Brain pericyte (primary cell): ENCODE data around the gene SDSL.

Experiments
- DNase-seq: peaks from one replicate; pipeline ENCODE4 v3.0.0-alpha.2; 2012; ENCODE audit warnings: low read depth, low spot score

SDSL gene

GRCh38 chr12:113468365-113469223, 46.4 kb downstream of the SDSL start:
- no peak for DNase-seq

GRCh38 chr12:113469224-113469948, 47.2 kb downstream of the SDSL start:
- no peak for DNase-seq

- DNase-seq = no peak
Observed at GRCh38 chr12:113469949-113470743, 48.0 kb downstream of the SDSL start.

DNA sequence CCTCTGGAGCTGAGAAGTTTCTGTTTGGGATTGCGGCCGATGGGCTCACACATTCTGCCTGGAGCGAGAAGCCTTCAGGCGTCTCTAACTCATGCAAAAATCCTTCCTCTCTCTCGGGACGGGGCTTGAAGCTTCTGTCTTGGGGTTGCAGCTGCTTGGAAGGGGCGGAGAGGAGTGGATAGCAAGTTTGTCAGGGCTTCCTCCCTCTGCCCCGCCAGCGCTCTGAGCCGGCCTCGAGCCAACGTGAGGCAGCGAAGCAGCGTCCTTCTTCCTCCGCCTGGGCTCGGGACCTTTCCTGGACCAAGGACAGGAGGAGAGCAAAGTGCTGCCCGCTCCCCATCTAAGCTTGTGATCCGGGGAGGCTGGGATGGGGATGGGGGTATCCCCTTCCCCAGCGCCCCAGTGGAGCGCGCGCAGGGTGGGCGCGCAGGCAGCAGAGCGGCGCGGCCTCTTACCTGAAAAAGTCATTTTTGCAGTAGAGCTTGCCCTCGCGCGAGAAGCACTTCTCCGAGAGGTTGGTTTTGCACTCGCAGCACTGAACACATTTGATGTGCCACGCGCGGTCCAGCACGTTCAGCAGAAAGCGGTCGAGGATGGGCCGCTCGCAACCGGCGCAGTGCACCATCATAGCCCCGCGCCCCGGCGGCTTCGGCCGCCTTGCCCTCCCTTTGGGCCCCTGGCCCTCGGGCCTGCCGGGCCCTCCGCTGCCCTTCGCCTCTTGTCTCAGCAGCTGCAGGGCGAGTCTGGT, 48.9 kb downstream of the SDSL start:
- no peak for DNase-seq

DNA sequence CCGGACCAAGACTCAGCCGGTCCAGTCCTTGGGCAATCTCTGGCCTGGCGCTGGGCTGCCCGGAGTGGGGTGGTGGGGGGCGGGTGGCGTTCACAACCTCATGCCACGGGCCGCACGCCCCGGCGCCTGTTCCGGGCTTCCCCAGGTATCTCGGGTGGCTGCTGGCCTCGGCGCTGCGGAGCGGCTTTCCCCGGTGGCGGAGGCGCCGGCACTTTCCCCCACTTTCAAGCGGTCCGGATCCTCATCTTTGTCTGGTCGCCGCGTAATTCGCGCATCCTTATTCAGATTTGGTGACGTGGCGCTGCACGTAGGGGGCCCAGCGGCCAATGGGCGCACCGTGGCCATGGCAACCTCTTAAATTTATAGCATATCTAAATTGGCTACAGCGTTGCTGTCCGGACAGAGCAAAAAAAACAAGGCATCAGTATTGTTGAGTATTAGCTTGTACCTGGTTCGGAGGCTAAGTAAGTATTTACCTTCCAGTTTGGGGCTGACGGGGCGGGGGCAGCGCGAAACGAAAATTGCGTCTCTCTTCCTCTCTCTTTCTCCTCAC, 49.5 kb downstream of the SDSL start, which contains the start of gene LHX5:
Gene LHX5, minus strand, starts transcription at position 253 of the 553 bp plus-strand sequence. CDS start 373 bp downstream, outside the sequence.
- no peak for DNase-seq

DNA sequence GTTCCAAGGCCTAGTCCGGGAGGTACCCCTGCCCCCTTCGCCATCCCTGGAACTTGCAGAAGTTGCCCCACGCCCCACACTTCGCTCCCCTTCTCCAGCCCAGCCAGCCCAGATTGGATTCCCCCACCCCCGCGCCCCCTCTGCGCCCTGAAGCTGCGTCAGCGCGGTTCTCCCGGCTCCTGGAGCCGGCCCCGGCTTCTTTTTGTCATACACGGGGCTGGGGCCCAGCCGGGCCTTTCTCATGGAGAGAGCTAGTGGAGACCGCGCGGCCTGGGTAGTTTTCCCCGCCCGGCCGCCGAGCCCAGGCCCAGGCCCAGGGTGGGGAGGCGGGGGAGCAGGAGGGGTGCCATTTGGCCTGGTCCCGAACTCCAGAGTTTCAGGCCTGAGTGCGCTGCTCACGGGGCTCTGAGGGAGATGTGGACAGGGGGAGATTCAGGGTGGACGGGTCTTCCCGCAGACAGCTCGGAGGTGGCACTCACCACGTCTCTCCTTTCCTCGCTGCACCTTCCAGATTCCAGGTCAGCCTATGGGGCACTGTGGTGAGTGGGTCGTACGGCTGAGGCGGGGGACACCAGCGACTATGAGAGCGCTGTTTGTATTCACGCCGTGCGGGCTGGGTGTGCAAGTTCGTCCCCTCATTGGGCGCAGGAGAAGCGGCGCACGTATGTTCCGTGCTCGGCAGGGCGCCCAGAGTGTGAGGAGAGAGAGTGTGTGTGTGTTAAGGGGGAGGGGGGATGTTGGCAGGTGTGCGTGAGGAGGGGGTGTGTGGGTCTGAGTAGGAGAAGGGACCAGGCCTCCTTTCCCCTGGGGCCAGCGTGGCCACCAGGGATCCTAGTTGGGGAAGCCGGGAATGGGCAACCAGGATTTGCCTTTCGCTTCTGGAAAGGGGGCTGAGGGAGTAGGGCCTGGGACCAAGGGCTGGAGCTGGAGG, 50.3 kb downstream of the SDSL start:
- no peak for DNase-seq

GRCh38 chr12:113473400-113473799, 51.2 kb downstream of the SDSL start:
- DNase-seq = no peak

DNA sequence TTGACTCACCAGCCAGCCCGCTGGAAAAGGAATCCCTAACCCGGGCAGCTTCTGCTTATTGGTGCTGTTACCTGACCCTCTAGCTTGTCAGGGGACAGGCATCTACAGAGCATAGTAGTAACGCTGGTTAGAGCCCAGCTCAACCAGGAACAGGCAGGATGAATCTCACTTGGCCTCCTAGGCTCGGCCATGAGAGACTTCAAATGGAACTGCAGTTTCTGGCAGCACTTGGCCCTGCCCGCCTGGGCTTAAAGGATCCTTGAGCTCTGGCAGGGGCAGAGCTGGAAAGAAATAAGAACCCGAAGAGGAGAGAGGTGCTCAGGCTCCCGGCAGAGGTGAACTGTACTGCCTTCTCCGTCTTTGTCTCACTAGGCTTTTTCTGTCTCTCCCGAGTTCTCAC, 51.8 kb downstream of the SDSL start:
- no peak for DNase-seq

- no peak for DNase-seq
Observed at GRCh38 chr12:113474635-113475436, 52.7 kb downstream of the SDSL start.

DNA sequence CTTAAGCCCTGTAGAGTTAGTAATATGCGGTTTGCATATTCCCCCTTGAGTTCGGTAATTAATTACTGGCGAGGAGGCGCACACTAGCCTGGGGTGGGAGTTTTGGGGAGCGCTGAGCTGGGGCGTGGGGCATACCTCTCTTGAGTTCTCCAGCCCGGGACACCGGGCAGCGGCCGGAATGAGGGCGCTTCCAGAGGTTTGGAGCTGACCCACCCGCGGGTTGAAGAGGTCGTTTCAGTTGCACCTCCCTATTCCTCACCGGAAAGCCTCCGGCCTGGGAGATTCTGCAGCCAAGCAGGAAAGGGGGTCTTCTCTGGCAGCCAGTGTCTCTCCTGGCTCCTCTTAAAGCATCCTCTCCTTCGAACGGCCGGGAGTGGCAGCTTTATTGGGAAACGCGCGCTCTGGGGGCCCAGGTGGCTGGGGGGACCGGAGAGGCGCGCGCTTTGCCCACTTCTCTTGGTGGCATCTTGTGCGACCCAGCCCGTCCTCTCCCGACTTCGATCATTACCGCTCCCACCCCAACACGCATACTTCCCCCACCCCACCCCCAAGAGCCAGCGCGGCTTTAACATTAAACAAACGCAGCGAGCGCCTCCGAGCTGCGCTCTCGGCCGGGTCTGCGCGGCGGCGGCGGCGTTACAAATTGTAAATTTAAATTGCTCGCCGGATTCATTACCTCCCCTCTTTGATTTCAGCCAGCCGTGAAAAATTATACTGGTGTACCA, 53.4 kb downstream of the SDSL start:
- no peak for DNase-seq

GRCh38 chr12:113476176-113476986, 54.2 kb downstream of the SDSL start:
- DNase-seq = no peak

GRCh38 chr12:113477171-113477841, 55.1 kb downstream of the SDSL start:
- DNase-seq = no peak

DNA sequence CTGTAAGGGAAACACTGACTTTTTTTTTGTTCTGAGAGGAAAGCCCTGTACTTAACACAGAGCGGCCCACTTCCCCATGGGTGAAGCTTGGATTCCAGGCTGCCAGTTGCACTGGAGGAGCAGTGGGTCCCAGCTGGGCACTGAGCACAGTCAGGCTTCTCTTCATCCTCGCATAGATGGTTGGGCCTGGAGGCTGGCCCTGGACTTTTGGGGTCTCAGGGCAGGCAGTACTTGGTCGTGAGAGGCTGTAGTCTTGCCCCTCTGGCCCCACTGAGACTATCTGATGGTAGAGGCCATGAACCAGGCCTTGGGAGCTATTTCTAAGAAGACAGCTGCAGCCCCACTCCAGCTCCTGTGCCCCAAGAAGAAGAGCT, 55.6 kb downstream of the SDSL start:
- DNase-seq = no peak

DNA sequence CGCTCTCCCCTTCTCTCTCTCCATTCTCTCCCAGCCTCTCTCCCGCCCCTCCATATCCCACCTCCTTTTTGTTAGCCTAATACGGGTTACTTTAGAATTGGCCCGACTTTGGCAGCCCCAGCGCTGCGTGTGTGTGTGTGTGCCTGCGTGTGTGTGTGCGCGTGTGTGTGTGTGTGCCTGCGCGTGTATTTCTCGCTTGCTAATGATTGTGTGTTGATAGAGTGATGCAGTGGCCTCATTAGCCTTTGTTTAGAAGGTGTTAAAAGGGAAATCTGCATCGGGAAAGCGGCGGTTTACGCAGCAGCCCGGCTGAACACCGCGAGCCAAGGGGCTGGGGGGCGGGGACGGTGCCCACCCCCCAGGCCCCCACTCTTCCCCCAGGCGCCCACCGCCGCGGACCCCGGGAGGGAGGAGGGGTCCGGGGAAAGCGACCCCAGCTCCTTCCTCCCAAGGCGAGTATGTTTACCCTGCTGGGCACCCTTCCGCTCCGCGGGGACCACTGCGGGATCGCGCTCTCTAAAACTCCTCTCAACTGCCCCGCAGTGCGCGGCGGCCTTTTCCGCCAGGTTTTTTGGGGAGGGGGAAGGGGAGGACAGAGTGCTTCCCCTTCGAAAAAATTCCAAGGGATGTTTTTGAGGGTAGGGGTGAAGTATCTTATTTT, 56.3 kb downstream of the SDSL start:
- no peak for DNase-seq

DNA sequence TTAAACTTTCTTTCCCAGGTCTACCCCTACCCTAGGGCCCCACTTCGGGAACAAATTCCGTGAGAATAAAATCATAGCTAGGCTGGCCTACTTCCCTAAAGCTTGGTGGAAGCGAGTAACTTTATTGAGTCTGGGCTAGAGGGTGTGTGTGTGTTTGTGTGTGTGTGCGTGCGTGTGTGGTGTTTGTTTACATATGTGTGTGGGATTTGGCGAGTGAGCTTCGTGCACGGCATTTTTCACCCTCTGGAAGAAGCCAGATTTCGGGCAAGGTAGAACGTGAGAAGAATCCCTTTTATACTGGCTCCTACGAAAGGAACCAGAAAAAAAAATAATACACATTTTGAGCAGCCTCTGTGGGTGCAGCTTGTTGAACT, 57.0 kb downstream of the SDSL start:
- no peak for DNase-seq

GRCh38 chr12:113479590-113480335, 57.6 kb downstream of the SDSL start:
- DNase-seq = no peak
